Measurements from ENCODE around the gene KRTAP17-1. TPM values are rescaled to one million over a fixed set of nuclear protein-coding genes. Genes with fewer than 3 reads are reported as not detected.

The KRTAP17-1 gene
- total RNA-seq, 3 donors from 2014 or later = not detected

GRCh38 chr17:41324180-41325075, 8.9 kb upstream of the KRTAP17-1 start:
- H3K36me3 ChIP-seq = no peaks in the 10 kb centered on the region
- no peak for TF ChIP-seq POLR2A (IDR thresholded peaks at IDR 0.05)
- TF ChIP-seq CTCF (IDR thresholded peaks at IDR 0.05) = peak in 2 of 3 donors; percentile 31 to 58
- peak overlapping the region in 1 of 2 donors; percentile 50 for H3K27ac ChIP-seq
- intact Hi-C loops (cut with DNase I; ENCODE audit: low total_unique reads) = no loop called here
- H3K27me3 ChIP-seq = no peaks in the 10 kb centered on the region
- H3K9me3 ChIP-seq = peaks cover 0 to 12% of the 10 kb centered on the region in 2 donors
- H3K4me1 ChIP-seq = no peaks in the 10 kb centered on the region
- H3K4me3 ChIP-seq = no peak overlapping the region
- peak in 1 of 2 donors; percentile 66 for DNase-seq (ENCODE audit: low spot score in 2 of 2)

- no peak for DNase-seq (ENCODE audit: low spot score in 2 of 2)
- TF ChIP-seq POLR2A (IDR thresholded peaks at IDR 0.05) = no peak
- TF ChIP-seq POLR2AphosphoS5 (IDR thresholded peaks at IDR 0.05) = no peak
- no peak for TF ChIP-seq CTCF (IDR thresholded peaks at IDR 0.05)
- peak overlapping the region in 1 of 2 donors; percentile 50 for H3K27ac ChIP-seq
- no peaks in the 10 kb centered on the region for H3K4me1 ChIP-seq
- H3K4me3 ChIP-seq = no peak overlapping the region
- peaks cover 0 to 13% of the 10 kb centered on the region in 2 donors for H3K9me3 ChIP-seq
- intact Hi-C loops (cut with DNase I; ENCODE audit: low total_unique reads) = no loop called here
- H3K27me3 ChIP-seq = no peaks in the 10 kb centered on the region
- H3K36me3 ChIP-seq = no peaks in the 10 kb centered on the region
These were observed 7.7 kb upstream of the KRTAP17-1 start for GRCh38 chr17:41322903-41323895.

GRCh38 chr17:41322094-41322902, 6.8 kb upstream of the KRTAP17-1 start:
- intact Hi-C loops (cut with DNase I; ENCODE audit: low total_unique reads) = no loop called here
- TF ChIP-seq POLR2A (IDR thresholded peaks at IDR 0.05) (no peak), CTCF (IDR thresholded peaks at IDR 0.05) (peak; percentile 72 to 90 (median 86)), POLR2AphosphoS5 (IDR thresholded peaks at IDR 0.05) (no peak)
- peaks cover 0 to 13% of the 10 kb centered on the region in 2 donors for H3K9me3 ChIP-seq
- H3K27ac ChIP-seq = peak overlapping the region in 1 of 2 donors; percentile 50
- no peak overlapping the region for H3K4me3 ChIP-seq
- DNase-seq (ENCODE audit: low spot score in 2 of 2) = no peak
- no peaks in the 10 kb centered on the region for H3K36me3 ChIP-seq
- no peaks in the 10 kb centered on the region for H3K27me3 ChIP-seq
- no peaks in the 10 kb centered on the region for H3K4me1 ChIP-seq

- no peak overlapping the region for H3K27ac ChIP-seq
- H3K36me3 ChIP-seq = no peaks in the 10 kb centered on the region
- no peaks in the 10 kb centered on the region for H3K4me1 ChIP-seq
- DNase-seq (ENCODE audit: low spot score in 2 of 2) = no peak
- no peak overlapping the region for H3K4me3 ChIP-seq
- H3K9me3 ChIP-seq = peaks cover 0 to 13% of the 10 kb centered on the region in 2 donors
- TF ChIP-seq CTCF (IDR thresholded peaks at IDR 0.05) (no peak), POLR2A (IDR thresholded peaks at IDR 0.05) (no peak), POLR2AphosphoS5 (IDR thresholded peaks at IDR 0.05) (no peak)
- no peaks in the 10 kb centered on the region for H3K27me3 ChIP-seq
- intact Hi-C loops (cut with DNase I; ENCODE audit: low total_unique reads) = no loop called here
These were observed 2.7 kb upstream of the KRTAP17-1 start for GRCh38 chr17:41318231-41318630.

All from breast epithelium (tissue), 4 donors.